GM11168 (cell line): ENCODE results near the gene TRIOBP.

Experiments
- in situ Hi-C: fragments of 300-500 bp; cut with MboI; formaldehyde crosslinking; loops from one replicate; pipeline ENCODE4 v1.12.0; 2022; ENCODE audit warnings: low sequenced_read_pairs; ENCODE audit not compliant: unreplicated experiment

The TRIOBP gene

DNA sequence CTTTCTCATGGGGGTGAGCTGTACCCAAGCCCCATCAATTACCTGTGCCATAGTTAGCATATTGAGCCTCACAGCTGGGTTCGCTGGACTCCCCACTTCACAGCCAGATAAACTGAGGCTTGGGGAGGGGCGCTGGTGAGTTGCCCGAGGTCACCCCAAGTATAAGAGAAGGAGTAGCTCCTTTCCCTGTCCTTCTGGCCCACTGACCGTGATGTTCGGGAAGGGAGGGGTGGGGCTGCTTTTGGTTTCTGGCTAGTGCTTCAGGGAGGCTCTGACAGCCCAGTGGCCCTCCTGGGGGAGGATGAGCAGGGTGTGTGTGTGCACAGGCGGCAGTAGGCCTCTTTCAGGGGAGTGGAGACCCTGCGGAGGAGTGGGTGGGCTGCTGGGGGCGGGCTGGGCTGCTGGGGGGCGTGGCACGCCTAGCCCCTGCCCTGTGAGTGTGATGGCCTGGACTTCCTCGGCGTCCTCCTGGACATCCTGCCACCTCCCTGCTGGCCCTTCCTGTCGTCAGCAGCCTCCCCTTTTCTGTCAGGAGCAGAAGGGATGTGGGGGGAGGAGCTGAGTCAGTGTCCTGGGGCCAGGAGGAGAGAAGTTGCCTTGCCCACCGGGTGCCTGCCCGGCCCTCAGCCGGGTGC, 50.3 kb downstream of the TRIOBP start:
- in situ Hi-C loops = no loop called here

DNA sequence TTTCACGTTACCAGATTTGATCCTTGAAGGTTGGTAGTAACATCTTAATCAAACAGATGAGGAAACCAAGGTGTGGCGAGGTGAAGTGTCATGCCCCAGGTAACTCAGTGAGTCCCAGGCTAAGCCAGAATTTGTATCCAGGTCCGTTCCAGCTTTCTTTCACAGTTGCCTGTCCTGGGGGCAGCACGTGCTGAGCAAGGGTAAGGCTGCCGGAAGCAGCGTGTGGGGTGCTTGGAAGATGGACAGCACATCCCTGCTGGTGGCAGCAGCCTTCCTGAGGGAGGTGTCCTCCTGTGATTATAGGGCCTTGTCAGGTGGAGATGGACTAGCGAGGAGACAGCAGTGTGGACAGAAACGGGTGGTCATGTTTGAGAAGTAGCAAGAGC, 50.9 kb downstream of the TRIOBP start:
- in situ Hi-C loops = no loop called here

DNA sequence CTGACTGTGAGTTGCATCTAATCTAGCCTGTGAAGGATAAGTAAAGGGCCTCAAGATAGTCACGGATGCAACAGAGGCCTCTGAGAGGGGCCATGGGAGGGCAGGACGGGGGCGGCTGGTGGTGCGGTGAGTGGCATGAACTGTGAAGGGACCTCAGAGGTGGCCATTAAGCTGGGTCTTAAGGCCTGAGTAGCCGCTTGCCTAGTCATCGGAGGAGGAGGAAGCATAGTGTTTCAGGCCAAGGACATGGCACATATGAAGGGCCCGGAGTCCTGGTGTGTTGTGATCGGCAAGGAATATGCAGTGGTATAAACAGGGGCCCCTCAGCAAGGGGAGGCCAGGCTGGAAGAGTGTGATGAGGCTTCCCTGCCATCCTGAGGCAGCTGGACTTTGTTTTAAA, 51.8 kb downstream of the TRIOBP start:
- in situ Hi-C loops = no loop called here

DNA sequence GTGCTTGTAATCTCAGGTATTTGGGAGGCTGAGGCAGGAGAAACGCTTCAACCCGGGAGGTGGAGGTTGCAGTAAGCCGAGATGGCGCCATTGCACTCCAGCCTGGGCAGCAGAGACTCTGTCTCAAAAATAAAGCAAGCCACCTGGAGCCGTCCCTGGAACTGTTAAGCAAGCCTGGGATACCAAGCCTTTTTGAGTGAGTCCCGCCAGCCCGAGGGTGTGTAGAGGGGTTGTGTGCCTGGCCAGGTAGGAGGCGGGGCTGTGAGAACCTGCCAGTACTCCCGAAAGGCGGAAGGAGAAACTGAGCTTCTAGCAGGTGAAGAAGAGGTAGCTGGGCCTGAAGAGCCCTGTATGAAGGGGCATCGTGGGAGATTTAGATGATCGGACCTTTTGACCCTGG, 52.4 kb downstream of the TRIOBP start:
- in situ Hi-C loops = no loop called here

DNA sequence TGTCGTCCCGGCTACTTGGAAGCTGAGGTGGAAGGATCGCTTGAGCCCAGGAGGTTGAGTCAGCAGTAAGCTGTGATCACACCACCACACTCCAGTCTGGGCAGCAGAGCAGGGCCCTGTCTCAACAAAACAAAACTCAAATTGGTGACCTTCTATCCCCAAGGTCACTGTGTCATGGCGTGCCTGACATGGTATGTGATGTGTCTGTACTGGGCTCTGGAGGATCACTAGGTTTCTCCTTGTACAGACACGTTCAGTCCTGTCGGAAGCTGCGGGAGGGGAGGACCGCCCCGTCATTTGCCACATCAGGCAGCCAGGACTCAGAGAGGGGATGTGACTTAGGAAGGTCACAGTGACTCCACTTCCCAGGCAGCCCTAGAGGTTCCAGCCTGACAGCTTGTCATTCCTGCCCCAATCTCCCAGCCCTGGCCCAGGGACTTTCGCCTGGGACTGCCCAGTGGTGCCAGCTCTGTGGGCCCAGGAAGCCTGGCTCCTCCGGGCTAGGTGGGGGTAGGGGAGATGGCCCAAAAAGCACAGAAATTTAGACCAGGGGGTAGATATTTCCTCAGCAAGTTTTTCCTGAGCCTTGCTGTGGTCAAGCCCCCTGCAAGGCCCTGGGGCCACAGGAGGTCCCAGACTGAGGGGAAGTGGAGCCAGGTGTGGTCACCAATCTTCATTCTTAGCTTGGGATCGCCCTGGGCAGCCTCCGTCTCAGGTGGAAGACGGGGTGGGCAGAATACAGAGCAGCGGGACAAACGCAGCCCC, 53.2 kb downstream of the TRIOBP start:
- in situ Hi-C loops = no loop called here

DNA sequence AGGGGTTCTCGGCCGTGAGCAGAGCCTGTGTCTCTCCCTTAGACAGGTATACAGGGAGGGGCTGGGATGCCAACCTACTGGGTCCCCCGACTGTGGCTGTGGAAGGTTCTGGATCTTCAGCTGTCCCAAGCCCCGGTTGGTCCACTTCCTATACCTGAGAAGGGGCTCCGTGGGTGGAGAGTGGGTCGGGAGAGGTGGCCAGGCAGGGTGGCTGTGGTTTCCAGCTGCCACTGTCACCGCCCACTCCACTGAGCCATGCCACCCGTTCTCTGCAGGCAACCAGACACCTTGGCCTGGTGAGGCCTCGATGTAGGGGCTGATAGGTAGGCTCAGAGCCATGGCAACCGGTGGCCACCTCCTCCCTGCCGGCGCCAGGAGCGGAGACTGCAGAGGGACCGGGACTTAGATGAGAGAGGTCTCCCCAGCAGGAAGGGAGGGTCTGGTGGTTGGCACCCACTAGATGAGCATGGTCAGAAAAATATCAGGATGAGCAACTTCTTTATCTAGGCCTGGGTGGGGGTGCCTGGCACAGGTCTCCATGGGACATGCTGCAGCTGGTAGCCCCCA, 53.8 kb downstream of the TRIOBP start:
- in situ Hi-C loops = no loop called here

DNA sequence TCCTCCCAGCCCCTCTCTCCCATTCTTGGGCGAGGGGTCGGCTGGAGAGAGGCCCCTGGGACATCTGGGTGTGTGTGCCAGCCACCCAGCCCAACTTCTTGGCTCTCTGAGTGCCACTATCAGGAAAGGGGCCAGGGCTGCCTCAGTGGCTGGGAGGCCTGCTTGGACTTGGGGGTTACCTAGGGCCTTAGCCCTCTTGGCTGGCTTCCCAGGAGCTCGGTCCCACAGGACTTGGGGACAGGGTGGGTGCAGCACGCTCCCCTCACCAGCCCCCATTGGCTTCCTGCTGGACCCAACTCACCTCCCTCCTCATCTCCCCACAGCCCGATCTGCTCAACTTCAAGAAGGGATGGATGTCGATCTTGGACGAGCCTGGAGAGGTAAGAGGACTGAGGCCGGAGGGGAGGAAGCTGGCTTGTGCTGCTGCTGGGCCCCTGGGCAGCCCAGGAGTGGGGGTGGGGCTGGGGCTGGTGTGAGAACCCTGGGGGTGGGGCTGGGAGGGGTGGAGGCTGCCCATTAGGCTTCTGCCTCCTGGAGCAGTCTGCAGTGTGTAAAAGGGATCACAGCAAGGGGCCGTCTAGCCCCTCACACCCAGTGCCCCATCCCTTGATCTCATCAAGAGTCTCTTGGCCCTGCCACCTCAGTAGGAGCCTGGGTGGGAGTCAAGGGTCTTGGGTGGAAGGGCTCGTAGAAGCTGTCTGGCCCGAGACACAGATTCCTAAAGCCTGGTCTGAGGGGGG, 54.8 kb downstream of the TRIOBP start:
- in situ Hi-C loops = no loop called here

DNA sequence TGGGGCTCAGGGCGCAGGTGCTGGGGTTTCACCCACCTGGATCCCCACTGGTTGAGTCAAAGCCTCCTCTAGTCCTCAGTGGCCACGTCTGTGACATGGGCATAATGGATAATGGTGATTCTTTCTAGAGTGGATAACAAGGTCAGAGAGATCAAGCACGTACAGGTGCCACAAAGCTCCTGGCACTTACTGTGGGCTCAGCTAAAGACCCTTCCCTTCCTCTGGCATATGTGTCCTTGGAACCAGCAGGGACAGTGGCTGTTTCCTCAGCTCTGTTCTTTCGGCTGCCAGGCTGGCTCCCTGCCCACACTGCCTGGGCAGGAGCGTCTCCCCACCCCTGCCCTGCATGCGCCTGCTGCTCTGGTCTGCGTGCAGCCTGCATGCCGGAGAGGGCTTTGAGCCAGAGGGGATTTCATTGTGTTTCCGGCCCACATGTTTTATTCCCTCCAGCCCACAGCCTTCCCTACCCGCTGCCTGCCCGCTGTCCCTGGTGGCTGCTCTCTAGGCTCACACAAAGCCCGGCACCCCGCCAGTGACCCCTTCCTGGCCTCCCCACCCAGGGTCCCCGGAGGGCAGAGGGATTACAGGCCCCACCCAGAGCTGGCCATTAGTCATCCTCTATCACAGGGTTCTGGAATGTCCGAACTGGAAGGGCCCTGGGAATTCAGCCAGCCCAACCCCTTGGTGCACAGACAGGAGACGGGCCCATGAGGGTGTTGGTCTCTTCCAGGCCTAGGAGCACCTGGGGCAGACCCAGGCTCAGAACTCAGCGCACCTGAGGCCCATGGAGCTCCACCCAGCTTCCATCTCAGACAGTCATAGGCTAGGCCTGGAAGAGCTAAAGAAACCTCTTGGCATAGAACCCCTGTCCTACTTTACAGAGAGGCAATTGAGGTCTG, 55.6 kb downstream of the TRIOBP start:
- in situ Hi-C loops = no loop called here

DNA sequence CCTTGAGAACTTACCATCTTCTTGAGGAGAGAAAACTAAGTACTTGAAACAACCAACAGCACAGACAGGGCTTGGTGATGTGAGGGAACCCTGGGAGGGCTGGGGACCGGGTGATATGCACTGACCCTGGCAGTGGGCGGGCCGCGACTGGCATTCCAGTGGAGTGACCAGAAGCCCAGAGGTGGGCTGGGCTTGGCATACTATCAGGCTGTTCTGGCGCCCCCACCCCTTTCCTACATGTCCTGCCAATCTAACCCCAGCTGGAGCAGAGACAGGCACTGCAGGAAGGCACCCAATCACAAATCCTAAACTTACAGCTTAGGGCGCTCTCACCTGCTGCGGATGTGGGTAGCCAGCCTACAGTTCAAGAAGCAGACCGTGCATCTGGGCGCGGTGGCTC, 56.9 kb downstream of the TRIOBP start:
- in situ Hi-C loops = no loop called here

DNA sequence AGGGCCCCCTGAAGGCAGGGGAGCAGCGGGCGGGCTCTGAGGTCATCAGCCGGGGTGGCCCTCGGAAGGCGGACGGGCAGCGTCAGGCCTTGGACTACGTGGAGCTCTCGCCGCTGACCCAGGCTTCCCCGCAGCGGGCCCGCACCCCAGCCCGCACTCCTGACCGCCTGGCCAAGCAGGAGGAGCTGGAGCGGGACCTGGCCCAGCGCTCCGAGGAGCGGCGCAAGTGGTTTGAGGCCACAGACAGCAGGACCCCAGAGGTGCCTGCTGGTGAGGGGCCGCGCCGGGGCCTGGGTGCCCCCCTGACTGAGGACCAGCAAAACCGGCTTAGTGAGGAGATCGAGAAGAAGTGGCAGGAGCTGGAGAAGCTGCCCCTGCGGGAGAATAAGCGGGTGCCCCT, 60.8 kb downstream of the TRIOBP start:
- in situ Hi-C loops = no loop called here

DNA sequence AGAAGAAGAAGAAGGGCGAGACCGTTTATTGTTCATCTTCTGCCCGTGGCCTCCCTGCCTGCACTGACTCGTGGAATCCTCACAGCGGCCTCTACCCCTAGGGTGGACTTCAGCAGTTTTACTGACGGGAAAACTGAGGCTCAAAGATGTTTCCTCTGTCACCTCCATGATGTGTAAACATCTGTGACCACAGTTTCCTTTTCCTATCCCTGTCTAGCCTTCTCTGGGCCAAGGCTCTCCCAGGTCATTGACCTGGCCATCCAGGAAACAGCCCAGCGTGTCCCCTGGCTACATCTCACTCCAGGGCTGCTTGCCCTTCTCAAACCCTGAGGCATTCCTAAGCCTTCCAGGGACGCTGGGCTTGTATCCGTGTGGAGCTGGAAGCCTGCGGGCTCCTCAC, 61.8 kb downstream of the TRIOBP start:
- in situ Hi-C loops = no loop called here

DNA sequence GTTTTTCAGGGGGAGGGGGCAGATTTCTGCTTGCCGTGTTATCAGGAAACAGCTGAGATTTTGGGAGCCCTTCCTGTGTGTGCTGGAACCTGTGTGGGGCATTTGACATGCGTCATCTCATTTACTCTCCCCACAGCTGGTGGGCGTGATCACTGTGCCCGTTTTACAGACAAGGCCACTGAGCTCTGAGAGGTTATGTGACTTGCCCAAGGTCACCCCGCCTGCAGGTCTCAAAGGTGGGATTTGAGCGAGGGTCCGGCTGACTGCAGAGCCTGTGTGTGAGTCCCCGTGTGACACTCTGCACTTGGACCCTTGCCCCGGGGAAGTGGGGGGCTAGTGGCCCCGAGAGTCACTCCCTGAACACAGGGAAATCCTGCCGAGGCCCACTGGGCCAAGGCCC, 62.4 kb downstream of the TRIOBP start:
- in situ Hi-C loops = no loop called here

DNA sequence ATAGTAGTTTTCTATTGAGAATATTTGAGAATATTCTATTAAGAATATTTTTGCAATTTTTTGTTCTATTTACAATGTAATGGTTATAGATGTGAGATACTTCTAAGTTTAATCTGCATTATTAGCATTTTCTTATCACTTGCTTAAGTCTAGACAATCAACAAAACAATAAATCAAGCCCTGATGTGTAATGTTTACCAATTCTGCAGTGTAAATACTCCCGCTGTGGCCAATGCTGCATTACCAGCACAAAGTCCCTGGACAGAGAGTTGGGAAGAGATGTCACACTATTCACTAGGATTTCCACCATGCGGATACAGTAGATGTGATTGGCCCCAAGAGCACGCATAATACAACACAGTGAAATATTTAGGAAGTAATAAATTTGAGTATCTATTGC, 63.3 kb downstream of the TRIOBP start:
- in situ Hi-C loops = no loop called here

DNA sequence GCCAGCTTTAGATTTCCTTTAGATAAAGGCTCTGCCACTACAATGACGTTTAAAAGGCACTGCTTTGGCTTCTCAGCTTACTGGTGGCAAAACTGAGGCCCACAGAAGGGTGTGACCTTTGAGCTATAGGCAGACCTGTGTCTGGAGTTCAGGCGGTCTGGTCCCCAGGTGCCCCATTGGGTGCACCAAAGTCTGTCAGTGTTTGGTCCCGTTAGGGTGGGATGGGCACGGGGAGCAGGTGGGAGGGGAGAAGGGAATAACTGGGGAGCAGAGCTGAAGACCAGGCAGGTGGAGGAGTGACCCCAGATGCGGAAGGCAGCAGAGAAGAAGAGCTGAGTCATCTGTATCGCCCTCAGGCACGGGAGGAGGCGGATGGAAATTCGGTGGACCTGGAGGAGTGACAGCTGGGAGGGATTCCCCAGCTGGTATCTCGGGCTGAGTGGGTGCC, 65.6 kb downstream of the TRIOBP start:
- in situ Hi-C loops = no loop called here

DNA sequence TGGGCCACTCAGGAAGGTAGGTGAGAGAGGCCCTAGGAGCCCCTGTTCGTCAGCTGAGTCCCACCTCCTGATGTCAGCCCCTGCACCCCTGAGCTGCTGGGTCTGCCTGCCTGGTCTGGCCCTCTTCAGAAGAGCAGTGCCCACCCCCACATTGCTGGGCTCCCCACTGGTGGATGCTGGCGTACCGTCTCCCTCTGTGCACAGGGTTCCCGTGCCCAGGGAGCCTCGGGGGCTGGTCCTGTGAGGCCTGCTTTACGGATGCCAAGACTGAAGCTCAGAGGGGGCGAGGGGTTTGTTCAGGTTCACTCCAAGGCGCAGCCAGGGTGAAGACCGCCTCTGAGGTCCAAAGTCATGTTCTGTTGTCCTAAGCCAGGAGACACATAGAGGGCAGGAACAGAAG, 66.2 kb downstream of the TRIOBP start:
- in situ Hi-C loops = no loop called here

DNA sequence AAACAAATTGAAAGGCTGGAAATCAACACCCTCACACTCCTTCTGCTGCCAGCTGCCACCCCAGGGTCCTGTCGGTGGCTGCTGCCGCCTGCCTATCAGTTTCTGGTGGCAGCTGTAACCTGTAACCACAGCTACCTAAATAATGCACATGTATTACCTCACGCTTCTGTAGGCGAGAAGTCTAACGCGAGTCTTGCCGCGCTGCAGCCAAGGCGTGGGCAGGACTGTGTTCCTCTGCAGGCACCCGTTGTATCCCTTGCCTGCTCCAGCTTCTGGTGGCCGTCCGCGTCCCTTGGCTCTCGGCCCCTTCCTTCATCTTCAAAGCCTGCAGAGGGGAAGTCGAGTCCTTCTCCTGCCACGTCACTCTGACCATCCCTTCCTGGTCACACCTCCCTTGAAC, 66.8 kb downstream of the TRIOBP start:
- in situ Hi-C loops = no loop called here

DNA sequence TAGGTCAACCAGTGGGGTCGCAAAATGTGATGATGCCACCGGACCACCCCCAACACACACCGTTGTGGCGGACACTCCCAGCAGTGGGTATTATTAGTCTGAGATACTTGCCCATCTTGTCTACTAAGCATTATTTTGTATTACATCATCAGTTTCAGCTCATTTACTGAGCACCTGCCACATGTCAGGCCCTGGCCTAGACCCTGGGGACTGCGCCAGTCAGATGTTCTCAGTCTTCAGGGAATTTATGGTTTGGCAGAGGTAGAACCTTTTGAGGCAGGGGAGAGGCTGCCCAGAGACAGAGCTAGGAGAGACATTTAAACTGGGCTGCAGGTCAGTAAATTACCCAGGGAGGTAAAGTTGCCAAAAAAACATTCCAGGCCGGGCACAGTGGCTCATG, 67.8 kb downstream of the TRIOBP start:
- in situ Hi-C loops = no loop called here

DNA sequence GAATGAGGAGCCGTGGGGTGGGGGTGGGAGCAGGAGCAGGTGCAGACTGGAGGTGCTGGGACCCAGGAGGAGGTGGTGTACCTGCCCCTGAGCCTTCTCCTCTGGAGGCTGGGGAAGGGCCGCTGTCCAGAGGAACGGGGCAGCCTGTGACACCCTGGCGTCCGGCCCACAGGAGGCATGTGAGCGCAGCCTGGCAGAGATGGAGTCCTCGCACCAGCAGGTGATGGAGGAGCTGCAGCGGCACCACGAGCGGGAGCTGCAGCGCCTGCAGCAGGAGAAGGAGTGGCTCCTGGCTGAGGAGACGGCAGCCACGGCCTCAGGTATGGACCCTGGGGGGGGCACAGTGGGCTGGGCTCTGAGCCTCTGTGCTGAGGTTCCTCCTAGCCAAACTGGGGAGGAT, 68.7 kb downstream of the TRIOBP start:
- in situ Hi-C loops = no loop called here

DNA sequence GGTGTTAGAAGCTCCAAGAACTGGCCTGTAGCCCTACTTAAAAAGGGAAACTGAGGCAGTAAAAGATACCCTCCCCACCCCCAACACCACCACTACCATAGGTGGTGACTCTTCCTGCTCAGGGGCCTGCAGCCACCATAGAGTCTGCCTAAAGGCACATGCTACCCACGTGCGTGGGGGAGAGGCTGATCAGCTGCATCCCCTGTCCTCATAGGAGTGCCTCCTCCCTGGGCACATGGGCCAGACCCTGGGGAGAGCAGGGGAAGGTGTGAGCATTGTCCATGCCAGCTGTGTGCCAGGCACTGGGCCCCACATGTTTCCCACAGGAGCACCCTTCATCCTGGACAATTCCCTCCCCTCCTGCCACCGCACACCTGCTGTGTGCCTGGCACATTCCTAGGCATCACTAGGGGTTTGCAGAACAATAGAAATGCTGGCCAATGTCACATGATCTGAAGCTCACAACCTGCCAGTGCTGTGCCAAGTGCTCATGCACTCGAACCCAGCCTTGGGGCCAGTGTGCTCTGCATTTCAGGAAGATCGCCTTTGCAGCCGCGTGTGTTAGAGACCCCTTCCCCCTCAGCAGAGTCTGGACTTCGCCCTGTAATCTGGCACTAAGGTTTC, 69.2 kb downstream of the TRIOBP start:
- in situ Hi-C loops = no loop called here

DNA sequence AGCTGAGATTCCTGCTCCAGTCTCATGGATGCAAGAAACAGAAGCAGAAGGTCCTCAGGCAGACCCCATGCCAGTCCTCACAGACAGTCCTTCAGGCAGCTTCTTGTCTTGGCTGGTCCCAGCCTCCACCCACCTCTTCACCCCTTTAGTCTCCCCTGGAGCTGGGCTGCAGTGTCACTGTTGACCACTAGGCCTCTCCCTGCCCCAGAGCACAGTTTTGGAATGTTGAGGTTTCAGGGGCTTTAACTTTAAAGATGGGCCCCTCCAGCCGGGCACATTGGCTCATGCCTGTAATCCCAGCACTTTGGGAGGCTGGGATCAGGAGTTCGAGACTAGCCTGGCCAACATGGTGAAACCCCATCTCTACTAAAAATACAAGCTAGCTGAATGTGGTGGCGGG, 71.4 kb downstream of the TRIOBP start:
- in situ Hi-C loops = no loop called here
